Right hindlimb (tissue), 1 donor: ENCODE results near the gene HOXC11.

Experiments used
- DNase-seq: peaks from one replicate; pipeline ENCODE4 v3.0.0-alpha.2; 2018

Gene HOXC11

GRCh38 chr12:53987787-53988230 lies 14.9 kb downstream of the HOXC11 start:
- DNase-seq: no peak

- no peak for DNase-seq
Observed at GRCh38 chr12:53988541-53989226, 15.8 kb downstream of the HOXC11 start.

- peak; percentile 81 for DNase-seq
Observed at GRCh38 chr12:53989227-53990113, 16.5 kb downstream of the HOXC11 start.

- DNase-seq: no peak
Observed at GRCh38 chr12:53990311-53991076, 17.6 kb downstream of the HOXC11 start.

- DNase-seq: peak; percentile 79
Observed at GRCh38 chr12:53991077-53991460, 18.1 kb downstream of the HOXC11 start.

- peak; percentile 59 for DNase-seq
Observed at GRCh38 chr12:53992377-53992889, 19.5 kb downstream of the HOXC11 start.

GRCh38 chr12:53993162-53994008 lies 20.5 kb downstream of the HOXC11 start:
- DNase-seq: peak; percentile 49

- DNase-seq: peak; percentile 47
Observed at GRCh38 chr12:53994009-53994263, 21.0 kb downstream of the HOXC11 start.

GRCh38 chr12:53994264-53995001 lies 21.5 kb downstream of the HOXC11 start:
- DNase-seq: peak; percentile 61

- DNase-seq: no peak
Observed at GRCh38 chr12:53995002-53995377, 22.1 kb downstream of the HOXC11 start.

- peak; percentile 88 for DNase-seq
Observed at GRCh38 chr12:53995378-53996239, 22.7 kb downstream of the HOXC11 start.

- no peak for DNase-seq
Observed at GRCh38 chr12:53996240-53997203, 23.6 kb downstream of the HOXC11 start.

GRCh38 chr12:53997204-53998109 lies 24.5 kb downstream of the HOXC11 start:
- peak; percentile 75 for DNase-seq

GRCh38 chr12:53998110-53998899 lies 25.4 kb downstream of the HOXC11 start:
- DNase-seq: no peak

- no peak for DNase-seq
Observed at GRCh38 chr12:53998900-53999236, 25.9 kb downstream of the HOXC11 start.

- peak; percentile 89 for DNase-seq
Observed at GRCh38 chr12:53999559-54000115, 26.7 kb downstream of the HOXC11 start.
